Thoracic aorta (tissue), 2 donors: ENCODE measurements around the gene NCOA6. TPM values are rescaled to one million over a fixed set of nuclear protein-coding genes. Genes with fewer than 3 reads are reported as not detected.

Experiments used
- ATAC-seq: fragments of 150-250 bp; one replicate; pipeline ENCODE4 v1.8.0; 2017; ENCODE audit warnings: low read depth; ENCODE audit not compliant: insufficient number of reproducible peaks, low FRiP score
- DNase-seq: peaks from one replicate; pipeline ENCODE4 v3.0.0-alpha.2; 2020; ENCODE audit warnings: low spot score
- H3K27ac ChIP-seq, 2 donors: fragments of 200-600 bp; sonication (generic); 1 replicate in 1 of 2; 2 replicates in 1 of 2; pipeline ENCODE4 v1.5.1; 2016; ENCODE audit warnings: mild to moderate bottlenecking in 2 of 2, moderate library complexity in 2 of 2
- H3K27me3 ChIP-seq: fragments of 200-600 bp; sonication (generic); replicated peaks from 2 replicates; pipeline ENCODE4 v1.6.0; 2016; ENCODE audit warnings: mild to moderate bottlenecking; ENCODE audit not compliant: insufficient read depth
- H3K36me3 ChIP-seq: fragments of 200-600 bp; sonication (generic); one replicate; pipeline ENCODE4 v1.5.1; 2016
- H3K4me1 ChIP-seq, 2 donors: fragments of 200-600 bp; sonication (generic); 1 replicate in 1 of 2; 2 replicates in 1 of 2; pipeline versions ENCODE4 v1.5.1 to v1.6.0; 2016; ENCODE audit warnings: low read depth in 2 of 2, mild to moderate bottlenecking in 1 of 2; ENCODE audit not compliant: control insufficient read depth in 1 of 2
- H3K4me3 ChIP-seq: fragments of 200-600 bp; sonication (generic); 2 replicates; pipeline ENCODE4 v1.5.1; 2016; ENCODE audit warnings: mild to moderate bottlenecking
- H3K9me3 ChIP-seq: fragments of 200-600 bp; sonication (generic); 2 replicates; pipeline ENCODE4 v1.5.1; 2016
- CTCF ChIP-seq: fragments of 200-600 bp; sonication (generic); IDR thresholded peaks from one replicate; pipeline ENCODE4 v1.5.1; 2019; ENCODE audit warnings: antibody characterized with exemption
- total RNA-seq, 2 donors: library from RNA; depleted of rRNA; stranded (reverse); fragments of >200 nt; gene quantifications; one replicate each; pipeline versions ENCODE4 v1.1.0 to v1.2.3, GENCODE V29; 2016

The NCOA6 gene
- total RNA-seq, 2 donors from 2014 or later: 14.8 to 21.4 TPM

- H3K36me3 ChIP-seq: peaks cover 41% of the 10 kb centered on the region
- ATAC-seq (no peak), DNase-seq (no peak)
- no peak overlapping the region for H3K4me3 ChIP-seq
- TF ChIP-seq CTCF: no peak
- no peak overlapping the region for H3K27ac ChIP-seq
- H3K4me1 ChIP-seq: no peaks in the 10 kb centered on the region
- H3K27me3 ChIP-seq: no peaks in the 10 kb centered on the region
- H3K9me3 ChIP-seq: no peaks in the 10 kb centered on the region
These were observed 74.0 kb downstream of the NCOA6 start for GRCh38 chr20:34751453-34751852.

GRCh38 chr20:34750484-34750883, 75.0 kb downstream of the NCOA6 start:
- no peak for TF ChIP-seq CTCF
- peaks cover 37% of the 10 kb centered on the region for H3K36me3 ChIP-seq

GRCh38 chr20:34748709-34749108, 76.7 kb downstream of the NCOA6 start:
- Histone ChIP-seq H3K4me3 (no peak overlapping the region), H3K9me3 (no peaks in the 10 kb centered on the region), H3K27me3 (no peaks in the 10 kb centered on the region), H3K36me3 (peaks cover 30% of the 10 kb centered on the region), H3K4me1 (no peaks in the 10 kb centered on the region), H3K27ac (no peak overlapping the region)
- ATAC-seq (no peak), DNase-seq (no peak)
- TF ChIP-seq CTCF: no peak

More at GRCh38 chr20:34750484-34750883, 75.0 kb downstream of the NCOA6 start:
- Histone ChIP-seq H3K4me3 (no peak overlapping the region), H3K27ac (no peak overlapping the region), H3K27me3 (no peaks in the 10 kb centered on the region), H3K4me1 (no peaks in the 10 kb centered on the region), H3K9me3 (no peaks in the 10 kb centered on the region)
- DNase-seq (no peak), ATAC-seq (no peak)

GRCh38 chr20:34747479-34747878, 78.0 kb downstream of the NCOA6 start:
- Histone ChIP-seq H3K27ac (no peak overlapping the region), H3K27me3 (no peaks in the 10 kb centered on the region), H3K4me1 (no peaks in the 10 kb centered on the region), H3K4me3 (no peak overlapping the region), H3K9me3 (no peaks in the 10 kb centered on the region), H3K36me3 (peaks cover 30% of the 10 kb centered on the region)
- ATAC-seq: no peak
- DNase-seq: no peak
- no peak for TF ChIP-seq CTCF

GRCh38 chr20:34746674-34747073, 78.8 kb downstream of the NCOA6 start:
- H3K4me1 ChIP-seq: no peaks in the 10 kb centered on the region
- peaks cover 36% of the 10 kb centered on the region for H3K36me3 ChIP-seq
- H3K27me3 ChIP-seq: no peaks in the 10 kb centered on the region
- TF ChIP-seq CTCF: no peak
- H3K4me3 ChIP-seq: no peak overlapping the region
- ATAC-seq: no peak
- H3K9me3 ChIP-seq: no peaks in the 10 kb centered on the region
- DNase-seq: no peak
- H3K27ac ChIP-seq: no peak overlapping the region
